CD4-positive, alpha-beta memory T cell (primary cell): ENCODE results near the gene NMUR2. TPM values are rescaled to one million over a fixed set of nuclear protein-coding genes. Genes with fewer than 3 reads are reported as not detected.

Experiments
- CTCF ChIA-PET: fragments of 350-600 bp; sonication (Branson Sonifier 250); formaldehyde crosslinking; loops from one replicate; lab custom pipeline; 2021; ENCODE audit warnings: inconsistent platforms; ENCODE audit not compliant: partially characterized antibody; lab: Charles Lee
- POLR2A ChIA-PET: fragments of 350-600 bp; sonication (Branson Sonifier 250); formaldehyde crosslinking; loops from one replicate; lab custom pipeline; 2021; ENCODE audit not compliant: partially characterized antibody; lab: Charles Lee
- DNase-seq, 5 donors: peaks; one replicate each; pipeline versions ENCODE4 v3.0.0 to v3.0.0-alpha.2; 2020 to 2022; ENCODE audit warnings: mixed read lengths in 1 of 5
- H3K27ac ChIP-seq: one replicate; pipeline ENCODE4 v1.7.0; 2013; ENCODE audit warnings: low read depth, low read length
- H3K27me3 ChIP-seq: 2 replicates; pipeline ENCODE4 v1.7.0; 2013; ENCODE audit warnings: mild to moderate bottlenecking, low read length, moderate library complexity; ENCODE audit not compliant: insufficient read depth
- H3K36me3 ChIP-seq: 2 replicates; pipeline ENCODE4 v1.7.0; 2013; ENCODE audit warnings: mild to moderate bottlenecking, low read length, moderate library complexity; ENCODE audit not compliant: insufficient read depth
- H3K4me1 ChIP-seq: 2 replicates; pipeline ENCODE4 v1.7.0; 2013; ENCODE audit warnings: mild to moderate bottlenecking, low read length, moderate library complexity; ENCODE audit not compliant: insufficient read depth
- H3K4me3 ChIP-seq, 2 donors: one replicate each; pipeline ENCODE4 v1.7.0; 2013; ENCODE audit warnings: low read length in 2 of 2, mild to moderate bottlenecking in 1 of 2
- H3K9me3 ChIP-seq, 2 donors: one replicate each; pipeline ENCODE4 v1.7.0; 2013; ENCODE audit warnings: low read length in 2 of 2, control low read depth in 1 of 2; ENCODE audit not compliant: control insufficient read depth in 1 of 2
- H3K27ac Mint-ChIP-seq, 7 donors: one replicate each; pipeline ENCODE4 v1.8.0; 2020 to 2021; ENCODE audit warnings: mixed read lengths in 7 of 7, mild to moderate bottlenecking in 6 of 7, inconsistent platforms in 3 of 7, moderate library complexity in 3 of 7
- H3K27me3 Mint-ChIP-seq, 2 donors: one replicate each; pipeline ENCODE4 v1.8.0; 2020 to 2021; ENCODE audit warnings: mixed read lengths in 2 of 2
- H3K36me3 Mint-ChIP-seq, 2 donors: one replicate each; pipeline ENCODE4 v1.8.0; 2020 to 2021; ENCODE audit warnings: mixed read lengths in 2 of 2, inconsistent platforms in 1 of 2, mild to moderate bottlenecking in 1 of 2
- H3K4me1 Mint-ChIP-seq, 4 donors: one replicate each; pipeline ENCODE4 v1.8.0; 2020 to 2021; ENCODE audit warnings: mixed read lengths in 4 of 4, mild to moderate bottlenecking in 1 of 4
- H3K4me3 Mint-ChIP-seq, 8 donors: one replicate each; pipeline ENCODE4 v1.8.0; 2020 to 2021; ENCODE audit warnings: mixed read lengths in 8 of 8, mild to moderate bottlenecking in 7 of 8, moderate library complexity in 6 of 8, inconsistent platforms in 3 of 8
- H3K9me3 Mint-ChIP-seq, 8 donors: one replicate each; pipeline ENCODE4 v1.8.0; 2020 to 2021; ENCODE audit warnings: mixed read lengths in 8 of 8, mild to moderate bottlenecking in 5 of 8, inconsistent platforms in 3 of 8, moderate library complexity in 1 of 8
- intact Hi-C: fragments of 100-400 bp; cut with micrococcal nuclease; formaldehyde crosslinking; loops from one replicate; pipeline ENCODE4 v1.15.1; 2023
- polyA plus RNA-seq, 2 donors: library from polyadenylated mRNA; unstranded; fragments of 300-500 nt; fragmentation: Illumina TruSeq; gene quantifications; one replicate each; pipeline ENCODE4 v1.2.3, GENCODE V29; 2021
- total RNA-seq, 2 experiments: library from RNA; stranded (reverse); gene quantifications; one replicate each; pipeline ENCODE4 v1.2.3, GENCODE V29; 2021

NMUR2 gene
- total and polyA plus RNA-seq, 4 experiments from 2014 or later = not detected

- Histone ChIP-seq H3K27ac (no peak overlapping the region), H3K27me3 (no peaks in the 10 kb centered on the region), H3K4me3 (no peak overlapping the region), H3K4me1 (no peaks in the 10 kb centered on the region), H3K36me3 (no peaks in the 10 kb centered on the region), H3K9me3 (no peaks in the 10 kb centered on the region)
- no peak for DNase-seq
- peaks cover 0 to 7% (median 1%) of the 10 kb centered on the region in 8 donors for H3K9me3 Mint-ChIP-seq
- ChIA-PET CTCF (no interaction called here), POLR2A (no interaction called here)
- H3K36me3 Mint-ChIP-seq = no peaks in the 10 kb centered on the region
- intact Hi-C loops = no loop called here
- no peaks in the 10 kb centered on the region for H3K4me1 Mint-ChIP-seq
- no peak overlapping the region for H3K4me3 Mint-ChIP-seq
- H3K27me3 Mint-ChIP-seq = no peaks in the 10 kb centered on the region
- H3K27ac Mint-ChIP-seq = no peak overlapping the region
Observed at GRCh38 chr5:152389208-152389849, 15.8 kb downstream of the NMUR2 start.

GRCh38 chr5:152388610-152389009 is 16.5 kb downstream of the NMUR2 start:
- Histone ChIP-seq H3K36me3 (no peaks in the 10 kb centered on the region), H3K9me3 (no peaks in the 10 kb centered on the region), H3K27ac (no peak overlapping the region), H3K4me3 (no peak overlapping the region), H3K4me1 (no peaks in the 10 kb centered on the region), H3K27me3 (no peaks in the 10 kb centered on the region)
- Mint-ChIP-seq H3K4me3 (no peak overlapping the region), H3K36me3 (no peaks in the 10 kb centered on the region), H3K4me1 (no peaks in the 10 kb centered on the region), H3K27ac (no peak overlapping the region), H3K27me3 (no peaks in the 10 kb centered on the region), H3K9me3 (peaks cover 0 to 7% (median 1%) of the 10 kb centered on the region in 8 donors)
- POLR2A ChIA-PET = no interaction called here
- no peak for DNase-seq
- CTCF ChIA-PET = no interaction called here
- intact Hi-C loops = no loop called here

- Mint-ChIP-seq H3K9me3 (peaks cover 0 to 5% (median 0%) of the 10 kb centered on the region in 8 donors), H3K4me1 (no peaks in the 10 kb centered on the region), H3K36me3 (no peaks in the 10 kb centered on the region), H3K4me3 (no peak overlapping the region), H3K27me3 (peaks cover 1 to 3% of the 10 kb centered on the region in 2 donors), H3K27ac (no peak overlapping the region)
- H3K27ac ChIP-seq = no peak overlapping the region
- no peaks in the 10 kb centered on the region for H3K36me3 ChIP-seq
- no peak for DNase-seq
- H3K9me3 ChIP-seq = no peaks in the 10 kb centered on the region
- intact Hi-C loops = no loop called here
- H3K4me1 ChIP-seq = no peaks in the 10 kb centered on the region
- no peak overlapping the region for H3K4me3 ChIP-seq
- no peaks in the 10 kb centered on the region for H3K27me3 ChIP-seq
- ChIA-PET POLR2A (no interaction called here), CTCF (no interaction called here)
Observed at GRCh38 chr5:152380415-152381123, 24.5 kb downstream of the NMUR2 start.

- Mint-ChIP-seq H3K27me3 (peaks cover 1 to 3% of the 10 kb centered on the region in 2 donors), H3K36me3 (no peaks in the 10 kb centered on the region), H3K4me1 (no peaks in the 10 kb centered on the region), H3K4me3 (no peak overlapping the region), H3K27ac (no peak overlapping the region), H3K9me3 (peaks cover 0 to 5% (median 0%) of the 10 kb centered on the region in 8 donors)
- no peaks in the 10 kb centered on the region for H3K9me3 ChIP-seq
- no peak overlapping the region for H3K4me3 ChIP-seq
- CTCF ChIA-PET = no interaction called here
- no peaks in the 10 kb centered on the region for H3K4me1 ChIP-seq
- DNase-seq = no peak
- no peaks in the 10 kb centered on the region for H3K27me3 ChIP-seq
- H3K36me3 ChIP-seq = no peaks in the 10 kb centered on the region
- intact Hi-C loops = no loop called here
- POLR2A ChIA-PET = no interaction called here
- H3K27ac ChIP-seq = no peak overlapping the region
Observed at GRCh38 chr5:152379331-152379730, 25.7 kb downstream of the NMUR2 start.

DNA sequence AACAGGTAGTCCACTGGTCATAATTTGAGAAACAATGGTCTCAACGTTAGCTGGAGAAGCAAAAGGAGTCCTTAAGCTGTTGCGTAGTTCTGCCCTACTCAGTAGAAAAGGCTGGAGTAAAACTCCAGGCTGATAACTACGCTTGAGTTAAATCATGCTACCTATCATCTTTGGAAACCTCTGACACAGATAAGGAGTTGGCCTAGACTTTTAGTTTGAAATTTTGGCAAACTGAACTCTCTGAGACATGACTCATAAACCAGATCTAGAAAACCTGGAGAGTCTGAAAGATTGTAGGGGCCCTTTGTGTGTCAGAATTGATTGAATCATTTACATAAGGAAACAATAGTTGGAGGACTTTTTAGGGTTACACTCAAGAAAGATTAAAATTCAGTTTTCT is 26.3 kb downstream of the NMUR2 start:
- H3K4me1 Mint-ChIP-seq = no peaks in the 10 kb centered on the region
- peaks cover 1 to 3% of the 10 kb centered on the region in 2 donors for H3K27me3 Mint-ChIP-seq
- no peak overlapping the region for H3K27ac ChIP-seq
- H3K9me3 ChIP-seq = no peaks in the 10 kb centered on the region
- no peak overlapping the region for H3K4me3 Mint-ChIP-seq
- no peak overlapping the region for H3K27ac Mint-ChIP-seq
- H3K27me3 ChIP-seq = peaks cover 2% of the 10 kb centered on the region
- H3K36me3 ChIP-seq = no peaks in the 10 kb centered on the region
- intact Hi-C loops = no loop called here
- no peaks in the 10 kb centered on the region for H3K4me1 ChIP-seq
- H3K36me3 Mint-ChIP-seq = no peaks in the 10 kb centered on the region
- H3K9me3 Mint-ChIP-seq = peaks cover 0 to 5% (median 0%) of the 10 kb centered on the region in 8 donors
- no peak for DNase-seq
- H3K4me3 ChIP-seq = no peak overlapping the region
- CTCF ChIA-PET = no interaction called here
- POLR2A ChIA-PET = no interaction called here

- no peaks in the 10 kb centered on the region for H3K4me1 ChIP-seq
- Mint-ChIP-seq H3K27me3 (peaks cover 1 to 3% of the 10 kb centered on the region in 2 donors), H3K9me3 (peaks cover 0 to 2% (median 0%) of the 10 kb centered on the region in 8 donors), H3K27ac (no peak overlapping the region), H3K4me3 (no peak overlapping the region), H3K36me3 (no peaks in the 10 kb centered on the region), H3K4me1 (no peaks in the 10 kb centered on the region)
- peaks cover 5% of the 10 kb centered on the region for H3K27me3 ChIP-seq
- no peak overlapping the region for H3K27ac ChIP-seq
- no peaks in the 10 kb centered on the region for H3K36me3 ChIP-seq
- POLR2A ChIA-PET = no interaction called here
- no peak overlapping the region for H3K4me3 ChIP-seq
- no peak for DNase-seq
- intact Hi-C loops = no loop called here
- CTCF ChIA-PET = no interaction called here
- H3K9me3 ChIP-seq = no peaks in the 10 kb centered on the region
Observed at GRCh38 chr5:152376886-152377285, 28.2 kb downstream of the NMUR2 start.

GRCh38 chr5:152374711-152375275 is 30.3 kb downstream of the NMUR2 start:
- POLR2A ChIA-PET = no interaction called here
- no peak for DNase-seq
- Histone ChIP-seq H3K27me3 (peaks cover 5% of the 10 kb centered on the region), H3K4me3 (no peak overlapping the region), H3K4me1 (no peaks in the 10 kb centered on the region), H3K9me3 (no peaks in the 10 kb centered on the region), H3K27ac (no peak overlapping the region), H3K36me3 (no peaks in the 10 kb centered on the region)
- H3K27me3 Mint-ChIP-seq = peaks cover 1 to 4% of the 10 kb centered on the region in 2 donors
- H3K4me3 Mint-ChIP-seq = no peak overlapping the region
- H3K27ac Mint-ChIP-seq = no peak overlapping the region
- H3K9me3 Mint-ChIP-seq = peaks cover 0 to 2% (median 0%) of the 10 kb centered on the region in 8 donors
- intact Hi-C loops = no loop called here
- no peaks in the 10 kb centered on the region for H3K36me3 Mint-ChIP-seq
- H3K4me1 Mint-ChIP-seq = no peaks in the 10 kb centered on the region
- CTCF ChIA-PET = no interaction called here
